BLaER1 (cell line): ENCODE data around the gene KATNB1.
"Not testable (repeated sequence)": the region's sequence is repeated elsewhere in the genome, so short reads cannot be mapped to it uniquely, and the experiment has no call there.

Experiments
- H3K27ac ChIP-seq: shearing (Covaris generic); formaldehyde crosslinking; 2 replicates; pipeline ENCODE4 v1.8.1; 2022
- H3K27me3 ChIP-seq: shearing (Covaris generic); formaldehyde crosslinking; 2 replicates; pipeline ENCODE4 v1.8.1; 2022
- H3K36me3 ChIP-seq: shearing (Covaris generic); formaldehyde crosslinking; 2 replicates; pipeline ENCODE4 v1.8.1; 2022
- H3K4me1 ChIP-seq: shearing (Covaris generic); formaldehyde crosslinking; 2 replicates; pipeline ENCODE4 v1.8.1; 2022
- H3K4me2 ChIP-seq: shearing (Covaris generic); formaldehyde crosslinking; 2 replicates; pipeline ENCODE4 v1.8.1; 2022
- H3K4me3 ChIP-seq: shearing (Covaris generic); formaldehyde crosslinking; 2 replicates; pipeline ENCODE4 v1.8.1; 2022
- H3K9ac ChIP-seq: shearing (Covaris generic); formaldehyde crosslinking; 2 replicates; pipeline ENCODE4 v1.8.1; 2022
- H3K9me3 ChIP-seq: shearing (Covaris generic); formaldehyde crosslinking; 2 replicates; pipeline ENCODE4 v1.8.1; 2022
- H4K20me1 ChIP-seq: shearing (Covaris generic); formaldehyde crosslinking; 2 replicates; pipeline ENCODE4 v1.8.1; 2022
- Cebpa-rat ChIP-seq: shearing (Covaris generic); IDR thresholded peaks from 2 replicates; pipeline ENCODE4 v1.8.1; 2022

The KATNB1 gene

DNA sequence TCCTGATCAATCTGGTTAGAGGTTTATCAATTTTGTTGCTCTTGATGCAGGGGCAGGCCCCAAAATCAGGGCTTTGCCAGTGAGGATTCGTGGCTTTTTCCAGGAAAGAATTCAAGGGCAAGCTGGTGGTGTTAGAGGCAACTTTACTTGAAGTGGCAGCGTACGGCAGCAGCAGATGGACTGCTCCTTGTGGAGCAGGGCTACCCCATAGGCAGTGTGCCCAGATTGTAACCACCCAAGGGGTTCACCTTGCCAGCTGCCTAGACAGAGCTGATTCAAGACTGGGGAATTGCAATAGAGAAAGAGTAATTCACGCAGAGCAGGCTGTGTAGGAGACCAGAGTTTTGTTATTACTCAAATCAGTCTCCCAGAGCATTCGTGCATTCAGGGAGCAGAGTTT, 24.2 kb upstream of the KATNB1 start:
- Histone ChIP-seq H3K4me2 (no peak overlapping the region), H3K9ac (no peak overlapping the region), H4K20me1 (no peaks in the 10 kb centered on the region), H3K27me3 (no peaks in the 10 kb centered on the region), H3K4me3 (no peak overlapping the region), H3K4me1 (no peaks in the 10 kb centered on the region), H3K27ac (no peak overlapping the region), H3K36me3 (no peaks in the 10 kb centered on the region), H3K9me3 (no peaks in the 10 kb centered on the region)
- no peak for TF ChIP-seq Cebpa-rat

DNA sequence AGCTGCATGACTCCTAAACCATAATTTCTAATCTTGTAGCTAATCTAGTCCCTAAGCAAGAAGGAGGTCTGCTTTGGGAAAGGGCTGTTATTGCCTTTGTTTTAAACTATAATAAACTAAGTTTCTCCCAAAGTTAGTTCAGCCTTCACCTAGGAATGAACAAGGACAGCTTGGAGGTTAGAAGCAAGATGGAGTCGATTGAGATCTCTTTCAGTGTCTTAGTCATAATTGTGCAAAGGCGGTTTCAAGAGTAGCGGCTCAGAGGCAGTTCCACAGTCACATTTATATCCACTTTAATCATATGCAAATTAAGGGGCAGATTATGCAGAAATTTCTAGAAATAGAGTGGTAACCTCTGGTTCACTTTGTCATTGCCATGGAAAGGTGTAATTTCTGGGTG, 23.6 kb upstream of the KATNB1 start:
- H3K9me3 ChIP-seq, result no peaks in the 10 kb centered on the region
- H3K27ac ChIP-seq, result no peak overlapping the region
- H3K4me3 ChIP-seq, result no peak overlapping the region
- H3K4me1 ChIP-seq, result no peaks in the 10 kb centered on the region
- H4K20me1 ChIP-seq, result no peaks in the 10 kb centered on the region
- H3K27me3 ChIP-seq, result no peaks in the 10 kb centered on the region
- no peak overlapping the region for H3K9ac ChIP-seq
- H3K4me2 ChIP-seq, result no peak overlapping the region
- TF ChIP-seq Cebpa-rat, result no peak
- H3K36me3 ChIP-seq, result no peaks in the 10 kb centered on the region

DNA sequence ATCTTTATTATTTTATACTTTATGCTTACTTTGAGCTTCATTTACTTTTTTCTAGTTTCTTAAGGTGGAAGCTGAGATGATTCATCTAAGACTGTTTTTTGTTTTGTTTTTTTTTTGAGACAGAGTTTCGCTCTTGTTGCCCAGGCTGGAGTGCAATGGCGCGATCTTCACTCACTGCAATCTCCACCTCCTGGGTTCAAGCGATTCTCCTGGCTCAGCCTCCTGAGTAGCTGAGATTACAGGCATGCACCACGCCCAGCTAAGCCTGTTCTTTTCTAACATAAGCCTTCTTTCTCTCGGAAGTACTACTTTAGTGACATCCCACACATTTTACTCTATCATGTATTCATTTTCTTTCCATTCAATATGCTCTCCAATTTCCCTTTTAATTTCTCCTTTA, 23.0 kb upstream of the KATNB1 start:
- not testable (repeated sequence) for H3K9ac ChIP-seq, H3K4me3 ChIP-seq, H3K27me3 ChIP-seq, H3K4me2 ChIP-seq, H3K4me1 ChIP-seq, H4K20me1 ChIP-seq, H3K9me3 ChIP-seq, H3K27ac ChIP-seq, H3K36me3 ChIP-seq

DNA sequence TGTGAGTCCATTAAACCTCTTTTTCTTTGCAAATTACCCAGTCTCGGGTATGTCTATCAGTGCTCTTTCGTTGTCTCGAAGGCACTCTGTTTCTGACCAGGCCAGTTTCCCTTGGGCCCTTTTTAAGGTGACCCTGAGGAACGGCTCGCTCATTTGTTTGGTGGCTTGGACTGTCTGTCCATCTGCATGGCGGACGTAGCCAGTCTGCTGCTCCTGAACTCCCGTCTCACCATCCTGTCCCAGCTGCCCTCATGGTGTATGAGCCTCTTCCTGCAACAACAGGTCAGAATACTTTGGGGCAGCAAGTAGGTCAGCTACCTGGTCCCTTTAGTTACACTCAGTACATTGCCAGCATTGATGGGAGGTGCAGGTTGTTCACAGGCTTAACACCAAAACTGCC, 22.0 kb upstream of the KATNB1 start:
- Histone ChIP-seq H3K9me3 (no peaks in the 10 kb centered on the region), H3K36me3 (no peaks in the 10 kb centered on the region), H3K4me2 (no peak overlapping the region), H3K9ac (no peak overlapping the region), H4K20me1 (no peaks in the 10 kb centered on the region), H3K4me1 (no peaks in the 10 kb centered on the region), H3K27me3 (no peaks in the 10 kb centered on the region), H3K4me3 (no peak overlapping the region), H3K27ac (no peak overlapping the region)
- TF ChIP-seq Cebpa-rat, result no peak

DNA sequence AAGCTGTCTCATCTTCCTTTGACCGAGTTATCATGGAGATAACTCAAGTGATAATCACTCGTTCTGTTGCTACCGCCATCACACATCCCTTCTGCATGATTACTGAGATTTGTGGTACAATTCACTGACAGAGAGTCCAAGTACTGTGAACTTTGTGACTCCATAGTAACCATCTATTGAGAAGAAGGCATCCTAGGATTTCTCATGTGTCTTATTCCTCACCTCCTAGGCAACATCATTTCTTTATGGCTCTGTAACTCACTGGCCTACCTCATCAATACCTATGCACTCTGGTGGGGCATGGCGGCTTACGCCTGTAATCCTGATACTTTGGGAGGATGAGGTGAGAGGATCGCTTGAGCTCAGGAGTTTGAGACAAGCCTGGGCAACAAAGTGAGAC, 21.5 kb upstream of the KATNB1 start:
- H3K27ac ChIP-seq, result no peak overlapping the region
- no peaks in the 10 kb centered on the region for H3K4me1 ChIP-seq
- no peaks in the 10 kb centered on the region for H4K20me1 ChIP-seq
- H3K4me2 ChIP-seq, result no peak overlapping the region
- H3K27me3 ChIP-seq, result no peaks in the 10 kb centered on the region
- TF ChIP-seq Cebpa-rat, result no peak
- no peaks in the 10 kb centered on the region for H3K9me3 ChIP-seq
- no peak overlapping the region for H3K4me3 ChIP-seq
- H3K9ac ChIP-seq, result no peak overlapping the region
- no peaks in the 10 kb centered on the region for H3K36me3 ChIP-seq

DNA sequence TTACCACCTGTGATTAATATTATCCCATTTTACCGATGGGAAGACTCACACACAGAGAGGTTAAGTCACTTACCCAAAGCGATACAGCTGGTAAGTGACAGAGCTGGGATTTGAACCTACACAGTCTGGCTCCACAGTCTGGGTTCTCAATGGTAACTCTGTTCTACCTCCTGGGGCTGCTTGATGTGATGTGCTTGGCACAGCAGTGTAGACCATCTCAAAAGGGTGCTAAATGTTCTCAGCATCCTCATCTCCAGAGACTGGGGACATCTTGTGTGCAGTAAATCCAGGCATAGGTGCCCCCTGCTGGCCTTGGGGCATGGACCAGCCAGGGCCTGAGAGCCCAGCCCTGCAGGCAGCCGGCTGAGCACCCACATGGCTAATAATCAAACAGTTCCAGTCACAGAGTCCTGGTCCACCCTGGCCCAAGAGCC, 15.4 kb upstream of the KATNB1 start:
- Histone ChIP-seq H3K4me2 (no peak overlapping the region), H3K36me3 (no peaks in the 10 kb centered on the region), H3K4me1 (peaks cover 17% of the 10 kb centered on the region), H4K20me1 (no peaks in the 10 kb centered on the region), H3K9me3 (no peaks in the 10 kb centered on the region), H3K27me3 (no peaks in the 10 kb centered on the region), H3K4me3 (no peak overlapping the region), H3K9ac (no peak overlapping the region), H3K27ac (no peak overlapping the region)
- TF ChIP-seq Cebpa-rat, result no peak

DNA sequence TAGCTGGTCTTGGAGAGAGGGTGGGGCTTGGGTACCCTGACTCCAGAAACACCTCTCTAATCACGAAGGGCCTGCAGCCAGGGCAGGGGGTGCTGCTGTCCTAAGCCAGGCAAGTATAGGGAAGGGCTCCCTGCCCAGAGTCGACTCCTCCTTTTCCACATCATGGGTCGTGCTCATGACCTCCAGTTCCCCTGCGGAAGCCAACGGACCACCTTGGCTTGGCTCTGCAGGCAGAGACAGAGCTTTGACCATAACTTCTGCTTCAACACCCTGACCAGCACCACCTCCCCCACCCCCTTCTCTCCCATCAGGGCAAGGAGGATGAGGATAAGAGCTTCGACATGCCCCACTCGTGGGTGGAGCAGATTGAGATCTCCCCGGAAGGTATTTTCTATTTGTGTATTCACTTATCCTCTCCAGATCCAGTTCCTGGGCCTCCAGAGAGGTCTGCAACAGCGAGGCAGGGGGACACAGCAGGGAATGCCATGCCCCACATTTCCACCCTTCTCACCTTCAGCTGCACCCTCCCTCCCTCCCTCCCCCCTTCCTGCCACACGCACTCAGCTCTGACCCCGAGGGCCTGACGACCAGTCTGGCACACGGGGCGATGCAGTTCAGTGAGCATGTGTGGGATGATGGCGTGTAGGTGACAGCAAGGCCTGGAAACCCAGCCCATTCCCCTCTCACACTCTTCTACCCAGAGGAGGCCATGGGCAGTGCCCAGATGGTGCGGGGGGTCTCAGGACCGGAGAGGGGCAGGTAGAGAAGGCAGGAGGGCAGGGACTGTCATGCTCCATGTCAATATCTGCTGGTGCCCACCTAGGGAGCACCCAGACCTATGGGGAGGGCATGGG, 14.0 kb upstream of the KATNB1 start:
- Histone ChIP-seq H4K20me1 (no peaks in the 10 kb centered on the region), H3K36me3 (no peaks in the 10 kb centered on the region), H3K4me3 (no peak overlapping the region), H3K27ac (peak overlapping the region; percentile 67), H3K9me3 (no peaks in the 10 kb centered on the region), H3K9ac (0 out of 2 replicates have a peak overlapping the region, but pooled peaks have one; percentile 27), H3K27me3 (no peaks in the 10 kb centered on the region), H3K4me1 (peaks cover 17% of the 10 kb centered on the region), H3K4me2 (peak overlapping the region; percentile 59)
- TF ChIP-seq Cebpa-rat, result no peak

DNA sequence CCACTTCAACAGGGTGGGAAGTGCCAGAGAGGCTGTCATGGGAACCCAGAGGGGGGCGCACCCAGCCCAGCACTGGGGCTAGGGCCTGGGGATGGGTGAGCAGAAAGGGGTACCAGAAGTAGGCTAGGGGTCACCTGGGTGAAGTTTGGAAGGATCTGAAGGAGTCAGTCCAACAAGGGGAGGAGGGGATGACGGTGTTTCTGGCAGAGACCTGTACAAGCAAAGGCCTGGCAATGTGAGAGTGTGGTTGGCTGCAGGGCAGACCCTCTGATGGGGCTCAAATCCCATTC, 13.4 kb upstream of the KATNB1 start:
- no peak for TF ChIP-seq Cebpa-rat
- Histone ChIP-seq H3K36me3 (no peaks in the 10 kb centered on the region), H3K27me3 (no peaks in the 10 kb centered on the region), H3K4me3 (no peak overlapping the region), H3K4me1 (peaks cover 17% of the 10 kb centered on the region), H3K9me3 (no peaks in the 10 kb centered on the region), H3K27ac (peak overlapping the region; percentile 67), H3K4me2 (peak overlapping the region; percentile 59), H4K20me1 (no peaks in the 10 kb centered on the region), H3K9ac (0 out of 2 replicates have a peak overlapping the region, but pooled peaks have one; percentile 27)

DNA sequence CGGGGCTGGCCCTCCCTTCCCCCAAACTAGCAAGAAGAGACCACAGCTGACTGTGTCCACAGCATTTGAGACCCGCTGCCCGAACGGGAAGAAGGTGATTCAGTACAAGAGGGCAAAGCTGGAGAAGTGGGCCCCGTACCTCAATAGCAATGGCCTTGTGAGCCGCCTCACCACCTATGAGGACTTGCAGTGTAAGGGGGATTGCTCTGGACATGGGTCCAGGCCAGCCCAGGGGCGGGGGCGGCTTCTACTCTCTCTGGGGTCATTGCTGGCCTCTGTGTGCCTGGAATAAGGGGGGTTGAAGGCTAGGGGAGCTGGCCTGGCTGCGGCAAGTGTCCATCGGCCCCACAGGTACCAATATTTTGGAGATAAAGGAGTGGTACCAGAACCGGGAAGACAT, 12.9 kb upstream of the KATNB1 start:
- Histone ChIP-seq H3K9me3 (no peaks in the 10 kb centered on the region), H3K4me2 (no peak overlapping the region), H3K4me1 (peaks cover 17% of the 10 kb centered on the region), H3K4me3 (no peak overlapping the region), H3K9ac (no peak overlapping the region), H3K27me3 (no peaks in the 10 kb centered on the region), H4K20me1 (no peaks in the 10 kb centered on the region), H3K36me3 (no peaks in the 10 kb centered on the region), H3K27ac (no peak overlapping the region)
- no peak for TF ChIP-seq Cebpa-rat

DNA sequence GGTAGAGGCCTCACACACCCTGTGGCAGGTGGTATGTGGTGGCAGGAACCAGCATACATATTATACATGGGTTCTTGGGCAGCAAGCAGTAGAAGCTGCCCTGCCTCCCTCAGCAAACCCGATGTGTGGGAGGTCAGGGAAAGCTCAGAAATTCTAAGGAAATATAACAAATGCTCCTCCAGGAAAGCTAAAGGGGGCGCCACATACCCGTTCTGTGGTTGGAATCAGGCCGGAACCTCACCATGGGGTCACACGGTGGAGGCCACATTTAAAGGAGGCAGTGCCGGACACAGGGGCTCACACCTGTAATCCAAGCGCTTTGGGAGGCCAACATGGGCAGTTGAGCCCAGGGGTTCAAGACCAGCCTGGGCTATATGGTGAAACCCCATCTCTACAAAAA, 12.4 kb upstream of the KATNB1 start:
- TF ChIP-seq Cebpa-rat, result no peak
- Histone ChIP-seq H3K4me1 (peaks cover 17% of the 10 kb centered on the region), H3K4me3 (no peak overlapping the region), H3K9ac (no peak overlapping the region), H4K20me1 (no peaks in the 10 kb centered on the region), H3K36me3 (no peaks in the 10 kb centered on the region), H3K9me3 (no peaks in the 10 kb centered on the region), H3K27me3 (no peaks in the 10 kb centered on the region), H3K27ac (no peak overlapping the region), H3K4me2 (no peak overlapping the region)

DNA sequence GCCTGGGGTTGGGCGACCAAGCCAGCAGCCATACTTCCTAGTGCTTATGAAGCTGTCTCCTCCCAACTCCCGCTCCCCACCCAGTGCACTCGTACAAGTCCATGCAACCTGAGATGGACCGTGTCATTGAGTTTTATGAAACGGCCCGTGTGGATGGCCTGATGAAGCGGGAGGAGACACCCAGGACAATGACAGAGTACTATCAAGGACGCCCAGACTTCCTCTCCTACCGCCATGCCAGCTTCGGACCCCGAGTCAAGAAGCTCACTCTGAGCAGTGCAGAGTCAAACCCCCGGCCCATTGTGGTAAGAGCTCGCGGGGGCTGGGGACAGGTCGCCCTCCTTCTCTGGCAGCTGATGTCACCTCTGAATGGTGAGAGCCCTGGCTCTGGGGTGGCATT, 11.0 kb upstream of the KATNB1 start:
- H3K27ac ChIP-seq, result no peak overlapping the region
- no peak overlapping the region for H3K4me2 ChIP-seq

More for the DNA sequence above, 11.0 kb upstream of the KATNB1 start:
- Histone ChIP-seq H3K4me3 (no peak overlapping the region), H3K9me3 (no peaks in the 10 kb centered on the region), H3K4me1 (peaks cover 17% of the 10 kb centered on the region), H3K9ac (no peak overlapping the region), H4K20me1 (no peaks in the 10 kb centered on the region), H3K36me3 (no peaks in the 10 kb centered on the region), H3K27me3 (no peaks in the 10 kb centered on the region)
- TF ChIP-seq Cebpa-rat, result no peak
